KBM-7 (cell line): ENCODE results near the gene SLC12A5.
A peak's percentile ranks its signal among the peaks of the same experiment; 100 is the strongest.

Source experiments
- DNase-seq: peaks from one replicate; pipeline ENCODE4 v3.0.0-alpha.2; 2015
- in situ Hi-C: fragments of 300-500 bp; cut with MboI; formaldehyde crosslinking; loops from 2 replicates; pipeline ENCODE4 v1.14.3; 2020; ENCODE audit warnings: low sequenced_read_pairs, low pct_unique_long_range_greater_than_20kb, mixed read lengths

The SLC12A5 gene

DNA sequence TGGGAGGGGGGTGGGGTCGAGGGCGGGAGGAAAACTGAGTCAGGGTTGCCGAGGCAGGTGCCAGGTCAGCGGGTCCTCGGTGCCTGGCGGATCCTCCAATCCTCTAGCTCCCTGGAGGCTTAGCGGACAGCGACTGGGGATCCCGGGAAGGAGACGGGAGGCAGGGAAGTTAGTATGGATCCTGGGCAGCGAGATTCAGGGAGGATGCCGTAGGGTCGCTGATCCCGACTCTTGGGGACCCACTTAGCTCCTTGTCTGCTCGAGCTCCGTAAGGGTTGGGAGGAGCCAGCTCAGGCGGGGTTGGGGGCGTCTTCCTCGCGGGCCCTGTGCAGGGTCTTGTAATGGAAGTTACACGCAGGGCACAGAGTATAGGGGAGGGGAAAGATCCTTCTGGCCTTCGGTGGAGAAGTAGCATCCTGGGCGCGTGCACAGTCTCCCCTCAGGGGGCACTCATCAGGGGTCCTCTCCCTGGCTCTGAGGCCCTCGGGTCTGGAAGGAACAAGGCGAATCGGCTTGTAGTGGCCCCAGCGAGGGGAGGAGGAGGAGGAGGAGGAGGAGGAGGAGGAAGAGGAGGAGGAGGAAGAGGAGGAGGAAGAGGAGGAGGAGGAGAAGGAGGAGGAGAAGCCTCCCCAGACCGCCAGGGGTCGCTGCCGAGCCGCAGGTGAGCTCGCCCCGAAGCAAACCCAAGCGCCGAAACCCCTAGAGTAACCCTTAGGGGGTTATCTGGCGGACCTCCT lies 6.4 kb upstream of the SLC12A5 start:
- in situ Hi-C loops = no loop called here
- DNase-seq = peak; percentile 65

DNA sequence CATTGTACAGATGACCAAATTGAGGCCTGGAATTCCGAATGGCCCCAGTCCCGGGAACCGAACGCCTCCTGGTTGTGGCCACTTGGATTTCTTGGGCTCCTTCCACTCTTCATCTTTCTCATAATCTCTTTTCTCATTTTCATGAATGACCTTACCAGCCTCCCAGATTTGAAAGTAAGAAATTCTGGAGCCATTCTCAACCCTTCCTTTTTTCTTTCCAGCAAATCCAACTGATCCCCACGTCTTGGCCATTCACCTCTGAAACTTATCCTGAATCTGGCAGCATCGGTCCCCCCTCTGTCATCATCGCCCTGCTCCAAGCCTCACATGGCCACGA lies 5.9 kb upstream of the SLC12A5 start:
- DNase-seq = no peak
- in situ Hi-C loops = no loop called here

DNA sequence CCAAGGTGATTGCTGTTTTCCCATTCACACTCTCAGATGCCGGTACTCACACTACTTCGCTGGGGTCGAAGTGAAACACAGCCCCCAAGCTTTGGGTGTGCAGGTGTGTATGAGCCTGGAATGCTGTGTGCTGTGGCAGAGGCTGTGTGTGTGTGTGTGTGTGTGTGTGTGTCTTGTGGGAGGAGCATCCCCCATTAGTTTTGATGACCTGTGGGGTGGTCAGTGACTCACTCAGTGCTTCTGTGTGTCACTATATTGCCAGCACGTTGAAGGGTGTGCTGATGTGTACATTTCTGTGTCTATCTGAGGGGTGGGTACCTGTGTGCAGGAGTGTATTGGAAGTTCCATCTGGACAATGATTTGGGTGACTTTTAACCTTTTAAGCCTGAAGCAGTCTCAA lies 5.0 kb upstream of the SLC12A5 start:
- no peak for DNase-seq
- in situ Hi-C loops = no loop called here

DNA sequence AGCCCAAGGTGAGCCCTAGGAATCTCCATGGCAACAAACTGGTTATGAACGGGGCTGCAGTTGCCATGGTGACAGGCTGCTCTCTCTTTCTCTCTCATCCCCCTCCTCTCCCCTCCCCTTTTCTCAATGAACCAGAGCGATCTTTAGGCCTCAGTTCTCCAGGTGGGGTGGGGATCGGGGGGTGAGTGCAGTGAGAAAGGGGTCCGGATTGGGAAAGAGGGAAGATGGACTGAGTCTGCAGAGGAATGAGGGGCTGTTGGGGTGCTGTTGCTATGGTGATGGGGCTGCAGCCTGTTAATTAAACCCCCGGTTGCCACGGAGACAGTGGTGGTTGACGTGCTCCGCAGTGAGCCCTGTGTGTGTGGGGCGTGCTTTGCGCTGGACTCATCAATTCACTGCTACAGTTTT lies 3.6 kb upstream of the SLC12A5 start:
- in situ Hi-C loops = no loop called here
- DNase-seq = no peak

DNA sequence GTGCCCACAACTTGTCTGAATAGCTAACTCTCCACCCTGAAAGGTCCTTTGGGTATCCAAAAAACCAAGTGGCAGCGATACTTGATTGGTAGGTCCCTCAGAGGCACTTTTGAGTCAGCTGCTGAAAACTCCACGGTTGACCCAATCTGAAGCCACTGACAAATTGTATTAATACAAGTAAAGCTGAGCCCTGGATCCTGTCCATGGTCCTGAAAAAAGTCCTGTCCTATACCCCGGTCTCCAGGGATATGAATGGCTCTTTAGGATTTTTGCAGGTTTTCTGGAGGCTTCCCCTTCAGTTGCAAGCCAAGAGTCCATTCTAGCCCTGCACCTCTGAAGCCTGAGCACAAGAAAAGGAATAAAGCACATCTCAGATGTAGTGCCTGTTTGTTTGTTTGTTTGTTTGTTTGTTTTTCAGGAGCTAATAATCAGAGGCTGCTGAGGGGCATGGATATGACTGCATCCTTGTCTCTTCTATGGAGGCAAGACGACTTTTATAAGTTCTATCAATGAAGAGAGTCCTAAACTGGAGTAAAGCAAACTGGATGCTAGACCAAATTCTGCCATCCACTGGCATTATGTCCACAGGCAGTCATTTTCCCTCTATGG lies 1.7 kb upstream of the SLC12A5 start:
- peak; percentile 45 for DNase-seq
- in situ Hi-C loops = no loop called here

DNA sequence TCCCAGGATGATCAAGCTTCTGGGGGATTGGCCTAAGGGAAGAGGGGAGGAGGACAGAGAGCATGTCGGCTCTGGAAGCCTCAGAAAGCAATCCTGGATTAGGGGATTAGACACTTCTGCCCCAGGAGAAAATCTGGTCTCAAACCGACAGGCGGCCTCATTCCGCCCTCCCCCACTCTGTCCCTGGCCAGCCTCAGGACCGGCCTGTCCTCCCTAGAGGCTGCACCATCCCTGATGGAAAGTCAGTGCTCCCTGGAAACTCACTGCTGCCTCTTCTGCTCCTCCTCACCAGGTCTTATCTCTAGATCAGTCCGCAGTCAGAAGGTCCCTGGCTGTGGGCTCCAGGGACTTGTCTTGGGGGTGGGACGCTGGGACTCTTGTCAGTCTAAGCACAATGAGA lies 905 bp upstream of the SLC12A5 start:
- in situ Hi-C loops = no loop called here
- DNase-seq = no peak

DNA sequence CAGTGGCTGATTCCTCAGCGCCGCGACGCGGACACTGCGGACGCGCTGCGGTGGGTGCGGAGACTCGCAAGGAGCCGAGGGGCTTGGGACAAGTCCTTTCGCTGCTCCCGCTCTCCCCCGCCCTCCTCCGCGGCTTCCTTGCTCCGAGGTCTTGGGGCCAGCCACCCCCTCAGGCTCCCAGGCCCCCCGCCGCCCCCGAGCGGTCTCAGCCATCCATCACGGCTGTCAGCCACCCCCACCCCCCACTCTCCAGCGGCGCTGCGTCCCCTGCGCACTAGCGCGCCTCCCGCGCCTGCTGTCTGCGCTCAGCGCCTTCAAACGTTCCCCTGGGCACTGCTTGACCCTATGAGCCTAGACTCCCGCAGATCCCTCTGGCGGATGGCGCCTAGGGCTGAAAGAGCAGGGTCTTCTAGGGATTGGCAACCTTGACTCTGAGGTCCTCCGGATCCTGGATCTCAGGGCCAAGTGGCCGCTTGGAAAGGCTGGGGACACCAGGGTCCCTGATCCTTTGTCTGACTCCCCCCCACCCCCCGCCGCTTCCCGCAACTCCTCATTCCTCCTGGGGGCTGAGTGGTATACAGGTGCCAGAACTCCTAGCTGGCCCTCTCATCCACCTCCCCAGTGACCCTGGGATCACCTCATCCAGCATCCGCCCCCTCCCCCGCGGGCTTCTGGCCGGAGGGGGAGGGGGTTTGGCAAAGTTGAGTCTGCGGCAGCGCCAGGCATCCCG lies 1.4 kb downstream of the SLC12A5 start:
- no peak for DNase-seq
- in situ Hi-C loops = no loop called here

DNA sequence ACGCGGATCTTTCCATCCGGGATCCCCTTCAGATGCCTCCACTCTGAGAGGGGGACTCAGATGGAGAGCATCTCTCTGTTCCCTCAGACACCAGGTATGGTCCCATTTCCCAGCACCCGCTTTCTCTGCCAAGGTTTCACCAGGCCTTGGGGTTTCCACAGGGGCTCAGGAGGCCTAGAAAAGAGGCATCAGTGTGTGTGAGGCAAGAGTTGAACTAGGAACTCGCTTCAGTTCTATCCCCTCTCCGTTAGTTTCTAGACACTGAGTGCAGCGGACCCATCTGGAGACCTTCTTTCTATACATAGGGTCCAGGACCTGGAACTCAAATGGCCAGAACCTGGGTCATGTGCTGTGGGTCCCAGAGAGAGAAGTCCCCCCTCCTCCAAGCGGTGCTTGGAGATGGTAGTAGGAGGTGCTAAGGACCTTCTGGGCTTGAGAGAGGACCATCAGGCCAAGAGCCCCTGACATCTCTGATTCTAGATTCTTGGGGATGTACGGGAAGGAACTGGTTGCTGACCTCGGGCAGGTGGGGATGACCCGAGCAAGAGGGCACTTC lies 2.1 kb downstream of the SLC12A5 start:
- DNase-seq = no peak
- in situ Hi-C loops = no loop called here

DNA sequence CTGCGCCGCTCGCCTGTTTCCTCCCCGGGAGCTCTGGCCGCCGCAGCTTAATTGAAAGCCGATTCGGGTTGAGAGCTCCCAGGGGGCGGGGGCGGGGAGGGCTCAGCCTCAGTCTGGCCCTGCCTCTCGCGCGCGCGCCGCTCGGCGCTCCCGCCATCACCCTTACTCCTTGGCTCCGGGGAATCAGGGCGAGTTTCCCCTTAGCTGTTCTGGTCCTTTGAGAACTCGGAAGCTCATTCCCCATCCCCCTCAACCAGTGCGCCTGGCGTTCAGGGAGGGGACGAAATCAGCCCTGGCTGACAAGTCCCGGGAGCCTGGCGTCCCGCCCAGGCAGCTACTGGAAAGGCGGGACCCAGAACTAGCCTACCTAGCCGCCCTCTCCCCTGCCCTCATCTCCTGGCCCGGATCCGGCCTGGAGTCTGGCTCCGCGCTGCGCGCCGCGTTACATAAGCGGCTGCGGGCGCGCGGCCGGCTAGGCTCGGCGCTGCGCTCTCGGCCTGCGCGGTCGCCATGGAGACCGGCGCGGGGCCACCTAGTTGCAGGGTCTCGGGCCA lies 2.8 kb downstream of the SLC12A5 start:
- DNase-seq = no peak
- in situ Hi-C loops = no loop called here

DNA sequence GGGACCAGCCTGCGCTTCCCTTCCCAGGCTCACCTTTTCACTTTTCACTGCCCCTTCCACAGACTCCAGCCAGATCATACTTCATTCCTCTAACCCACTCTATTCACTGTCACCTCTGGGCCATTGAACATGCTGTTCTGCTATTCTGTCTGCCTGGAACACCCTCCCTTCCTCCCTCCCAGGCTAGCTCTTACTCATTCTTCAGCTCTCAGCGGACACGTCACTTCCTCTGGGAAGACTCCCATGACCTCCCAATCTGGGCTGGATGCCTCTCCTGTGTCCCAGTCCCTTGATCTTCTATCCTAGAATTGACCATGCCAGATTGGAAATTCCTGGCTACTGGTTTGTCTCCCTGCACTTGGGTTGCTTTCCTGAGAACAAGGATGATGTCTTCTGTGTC lies 5.0 kb downstream of the SLC12A5 start:
- in situ Hi-C loops = no loop called here
- no peak for DNase-seq

DNA sequence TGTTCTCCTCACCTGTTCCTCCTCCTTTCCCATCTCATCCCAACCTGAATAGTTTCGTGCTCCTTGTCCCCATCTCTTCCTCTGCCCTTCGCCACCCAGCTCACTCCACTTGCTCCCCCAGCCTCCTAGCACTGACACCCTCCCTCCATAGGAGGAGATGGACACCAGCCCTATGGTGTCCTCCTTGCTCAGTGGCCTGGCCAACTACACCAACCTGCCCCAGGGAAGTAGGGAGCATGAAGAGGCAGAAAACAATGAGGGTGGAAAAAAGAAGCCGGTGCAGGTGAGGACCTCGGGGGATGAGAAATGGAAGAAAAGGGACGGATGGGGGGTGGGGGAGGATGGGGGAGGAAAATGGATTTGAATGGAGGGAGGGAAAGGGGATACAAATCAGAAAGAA lies 6.2 kb downstream of the SLC12A5 start:
- DNase-seq = no peak
- in situ Hi-C loops = no loop called here

DNA sequence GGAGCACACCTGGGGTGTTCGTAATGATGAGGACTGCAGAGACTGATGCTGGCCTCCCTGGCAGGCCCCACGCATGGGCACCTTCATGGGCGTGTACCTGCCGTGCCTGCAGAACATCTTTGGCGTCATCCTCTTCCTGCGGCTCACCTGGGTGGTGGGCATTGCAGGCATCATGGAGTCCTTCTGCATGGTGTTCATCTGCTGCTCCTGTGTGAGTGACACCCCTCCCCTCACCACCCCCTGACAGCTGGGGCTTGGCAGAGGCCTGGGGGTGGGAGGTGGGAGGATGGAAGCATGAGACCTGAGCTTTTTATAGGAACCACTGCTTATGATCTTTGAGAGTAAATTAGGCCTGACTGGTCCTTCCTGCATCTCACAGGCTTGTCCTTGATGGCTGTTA lies 6.7 kb downstream of the SLC12A5 start:
- no peak for DNase-seq
- in situ Hi-C loops = no loop called here

DNA sequence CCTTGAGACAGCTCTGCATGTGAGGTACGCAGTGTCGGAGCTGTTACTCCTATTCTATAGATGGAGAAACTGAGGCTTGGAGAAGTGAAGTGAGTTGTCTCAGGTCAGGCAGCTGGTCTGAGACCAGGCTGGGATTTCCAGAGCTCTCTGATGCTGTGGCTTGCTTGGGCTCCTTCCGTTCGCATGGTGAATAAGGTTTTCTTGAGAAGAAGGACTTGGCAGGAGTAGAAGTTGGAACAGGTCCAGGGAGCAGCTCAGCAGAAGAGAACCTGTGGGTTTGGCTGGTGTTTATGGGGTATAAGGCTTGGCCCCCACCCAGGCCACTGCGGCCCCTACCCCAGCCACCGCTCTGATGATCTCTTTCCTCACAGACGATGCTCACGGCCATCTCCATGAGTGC lies 7.4 kb downstream of the SLC12A5 start:
- in situ Hi-C loops = no loop called here
- no peak for DNase-seq

DNA sequence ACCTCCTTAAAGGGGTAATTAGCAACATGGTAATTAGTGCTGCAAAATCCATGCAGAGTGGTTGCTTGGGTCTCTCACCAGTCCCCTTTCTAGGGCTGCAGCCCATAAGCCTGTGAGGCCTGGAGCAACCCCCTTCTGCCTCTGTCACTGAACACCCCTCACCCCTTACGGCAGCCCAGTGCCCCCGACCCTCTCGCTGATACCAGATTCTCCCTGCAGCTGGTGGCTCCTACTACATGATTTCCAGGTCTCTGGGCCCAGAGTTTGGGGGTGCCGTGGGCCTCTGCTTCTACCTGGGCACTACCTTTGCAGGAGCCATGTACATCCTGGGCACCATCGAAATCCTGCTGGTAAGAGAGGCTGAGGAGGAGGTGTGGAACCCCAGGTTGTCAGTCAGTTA lies 8.0 kb downstream of the SLC12A5 start:
- in situ Hi-C loops = no loop called here
- no peak for DNase-seq

DNA sequence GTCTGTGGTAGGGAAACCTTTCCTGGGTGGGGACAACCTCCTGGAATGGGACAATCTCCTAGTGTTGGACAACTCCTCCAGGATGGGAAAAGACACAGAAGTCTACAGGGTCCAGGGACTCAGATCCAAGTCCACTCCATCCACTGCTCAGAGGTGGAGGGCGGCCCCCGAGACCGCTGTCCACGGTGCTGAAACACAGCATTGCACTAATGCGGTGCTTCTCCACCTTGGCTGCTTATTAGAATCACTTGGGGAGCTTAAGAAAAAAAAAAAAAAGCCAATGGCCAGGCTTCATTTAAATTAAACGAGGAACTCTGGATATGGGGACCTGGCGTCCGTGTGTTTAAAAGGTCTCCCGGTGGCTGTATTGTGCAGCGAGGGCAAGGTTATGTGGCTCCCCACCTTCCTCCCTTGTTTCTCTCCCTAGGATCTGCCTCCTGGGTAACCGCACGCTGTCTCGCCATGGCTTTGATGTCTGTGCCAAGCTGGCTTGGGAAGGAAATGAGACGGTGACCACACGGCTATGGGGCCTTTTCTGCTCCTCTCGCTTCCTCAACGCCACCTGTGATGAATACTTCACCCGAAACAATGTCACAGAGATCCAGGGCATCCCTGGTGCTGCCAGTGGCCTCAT lies 12.0 kb downstream of the SLC12A5 start:
- DNase-seq = peak; percentile 56
- in situ Hi-C loops = no loop called here

DNA sequence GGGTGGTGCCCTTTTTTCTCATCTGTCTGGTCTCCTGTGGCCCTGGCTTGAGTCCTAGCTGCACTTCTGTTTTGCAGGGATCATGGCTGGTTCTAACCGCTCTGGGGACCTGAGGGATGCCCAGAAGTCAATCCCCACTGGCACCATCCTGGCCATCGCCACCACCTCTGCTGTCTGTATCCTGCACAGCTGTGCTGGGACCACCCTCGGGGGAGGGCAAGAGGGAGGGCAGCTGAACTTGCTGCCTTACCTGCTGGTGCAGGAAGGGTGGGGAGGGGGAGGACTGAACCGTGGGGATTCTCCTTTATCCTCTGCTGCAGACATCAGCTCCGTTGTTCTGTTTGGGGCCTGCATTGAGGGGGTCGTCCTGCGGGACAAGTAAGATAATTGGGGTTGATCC lies 14.5 kb downstream of the SLC12A5 start:
- in situ Hi-C loops = no loop called here
- DNase-seq = no peak

DNA sequence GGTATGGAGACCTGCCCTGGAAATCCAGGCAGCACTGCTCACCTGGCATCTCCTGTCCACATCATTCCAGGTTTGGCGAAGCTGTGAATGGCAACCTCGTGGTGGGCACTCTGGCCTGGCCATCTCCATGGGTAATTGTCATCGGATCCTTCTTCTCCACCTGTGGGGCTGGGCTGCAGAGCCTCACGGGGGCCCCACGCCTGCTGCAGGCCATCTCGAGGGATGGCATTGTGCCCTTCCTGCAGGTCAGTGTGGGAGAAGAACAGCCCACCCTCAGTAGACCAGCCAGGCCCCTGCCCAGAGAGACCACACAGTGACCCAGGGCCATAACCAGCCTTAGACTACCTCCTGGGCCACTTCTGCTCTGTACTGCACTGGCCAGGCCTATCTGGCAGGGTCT lies 15.9 kb downstream of the SLC12A5 start:
- DNase-seq = no peak
- in situ Hi-C loops = no loop called here

DNA sequence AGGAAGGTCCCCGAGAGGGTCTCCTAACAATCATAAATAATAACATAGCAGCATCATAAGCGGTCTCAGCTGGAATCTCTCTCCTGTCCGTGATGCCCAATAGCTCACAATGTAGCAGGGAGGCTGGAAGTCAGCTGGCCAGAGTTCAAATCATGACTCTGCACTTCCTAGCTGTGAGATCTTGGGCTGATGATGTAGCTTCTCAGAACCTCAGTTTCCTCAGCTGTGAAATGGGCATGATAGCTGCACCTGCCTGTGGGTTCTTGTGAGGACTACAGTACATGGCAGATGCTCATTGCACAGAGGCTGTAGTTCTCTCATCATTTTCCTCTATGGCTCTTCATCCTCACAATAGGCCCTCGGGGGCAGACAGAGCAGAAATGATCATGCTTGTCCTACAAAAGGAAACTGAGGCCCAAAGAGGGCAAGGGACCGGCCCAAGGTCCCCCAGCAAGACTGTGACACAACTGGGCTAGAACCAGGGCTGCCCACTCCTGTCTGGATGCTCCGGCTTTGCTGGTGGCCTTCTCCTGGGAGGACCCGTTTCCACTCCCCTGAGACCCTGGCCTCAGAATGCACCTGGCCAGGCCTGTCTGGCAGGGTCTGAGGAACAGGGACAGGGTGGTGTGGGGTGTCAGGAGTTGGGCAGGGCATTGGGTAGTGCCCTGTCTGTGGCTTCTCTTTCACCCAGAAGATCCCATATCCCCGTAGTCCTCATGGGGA lies 17.7 kb downstream of the SLC12A5 start:
- DNase-seq = no peak
- in situ Hi-C loops = no loop called here

DNA sequence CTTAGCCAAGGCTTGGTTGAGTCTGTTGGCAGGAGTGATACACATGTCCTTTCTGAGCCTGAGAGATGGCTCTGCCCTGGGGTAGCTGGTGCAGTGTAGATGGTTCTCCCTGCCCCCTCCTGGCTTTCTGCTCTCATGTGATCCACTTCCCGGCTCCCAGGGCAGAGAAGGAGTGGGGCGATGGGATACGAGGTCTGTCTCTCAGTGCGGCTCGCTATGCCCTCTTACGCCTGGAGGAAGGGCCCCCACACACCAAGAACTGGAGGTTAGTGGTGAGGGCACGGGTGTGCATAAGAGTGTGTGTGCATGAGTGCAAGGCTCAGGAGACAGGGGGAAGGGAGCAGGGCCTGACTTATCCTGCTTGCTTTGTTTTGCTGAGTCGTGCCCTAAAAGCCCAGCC lies 18.8 kb downstream of the SLC12A5 start:
- in situ Hi-C loops = no loop called here
- no peak for DNase-seq
